Cardiac muscle cell (in vitro differentiated cells and primary cell): ENCODE results near the gene ADGRE3. TPM values are rescaled to one million over a fixed set of nuclear protein-coding genes. Genes with fewer than 3 reads are reported as not detected.
"Not testable (repeated sequence)": the region's sequence is repeated elsewhere in the genome, so short reads cannot be mapped to it uniquely, and the experiment has no call there.

Source experiments
- DNase-seq, 2 donors: peaks; one replicate each; pipeline versions ENCODE4 v3.0.0 to v3.0.0-alpha.2; 2010 to 2017; ENCODE audit warnings: low read depth in 1 of 2, low spot score in 1 of 2
- H3K27ac ChIP-seq: fragments of 200-600 bp; sonication (generic); 2 replicates; pipeline ENCODE4 v1.5.1; 2016
- H3K27me3 ChIP-seq: fragments of 200-600 bp; sonication (generic); 2 replicates; pipeline ENCODE4 v1.6.0; 2016; ENCODE audit warnings: control low read depth
- H3K36me3 ChIP-seq: fragments of 200-600 bp; sonication (generic); 2 replicates; pipeline ENCODE4 v1.5.1; 2016; ENCODE audit warnings: control low read depth
- H3K4me1 ChIP-seq: fragments of 200-600 bp; sonication (generic); 2 replicates; pipeline ENCODE4 v1.8.1; 2017; ENCODE audit warnings: low read depth, mild to moderate bottlenecking, mixed run types
- H3K4me3 ChIP-seq: fragments of 200-600 bp; sonication (generic); 2 replicates; pipeline ENCODE4 v1.5.1; 2016; ENCODE audit warnings: mild to moderate bottlenecking
- H3K9me3 ChIP-seq: fragments of 200-600 bp; sonication (generic); 2 replicates; pipeline ENCODE4 v1.5.1; 2017; ENCODE audit warnings: low read depth, mild to moderate bottlenecking, control low read depth
- polyA plus RNA-seq: library from polyadenylated mRNA; unstranded; fragments of >200 nt; fragmentation: Nextera tagmentation; extraction: Ambion mirVana; gene quantifications from 2 replicates; pipeline ENCODE4 v1.2.1, GENCODE V29; 2016
- total RNA-seq: library from RNA; depleted of rRNA; stranded (reverse); fragments of >200 nt; gene quantifications from 2 replicates; pipeline ENCODE4 v1.2.3, GENCODE V29; 2016
- TF ChIP-seq, protein P1 (sequence below): IDR thresholded peaks from 2 replicates; pipeline ENCODE4 v1.5.1; 2012; ENCODE audit warnings: low read depth, mild to moderate bottlenecking, low read length

Gene ADGRE3
- total and polyA plus RNA-seq, 2 experiments from 2014 or later: not detected

DNA sequence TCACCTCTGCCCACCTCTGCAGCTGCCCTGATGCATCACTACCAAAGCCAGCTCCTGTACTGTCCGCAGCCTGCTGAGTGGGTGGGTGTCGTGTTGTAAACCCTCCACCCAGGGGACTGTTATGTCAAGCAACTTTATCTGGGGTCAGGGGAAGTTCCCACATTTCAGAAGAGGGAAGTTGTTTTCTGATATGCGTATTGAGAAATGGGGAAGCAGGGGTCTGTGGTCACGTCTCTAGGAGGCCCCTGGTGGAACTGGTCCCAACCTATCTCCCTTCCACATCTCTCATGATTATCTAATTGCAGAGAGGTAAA, 60.6 kb downstream of the ADGRE3 start:
- no peak for DNase-seq
- H3K27me3 ChIP-seq: no peaks in the 10 kb centered on the region
- no peaks in the 10 kb centered on the region for H3K36me3 ChIP-seq
- H3K4me3 ChIP-seq: no peak overlapping the region
- TF ChIP-seq, protein P1, sequence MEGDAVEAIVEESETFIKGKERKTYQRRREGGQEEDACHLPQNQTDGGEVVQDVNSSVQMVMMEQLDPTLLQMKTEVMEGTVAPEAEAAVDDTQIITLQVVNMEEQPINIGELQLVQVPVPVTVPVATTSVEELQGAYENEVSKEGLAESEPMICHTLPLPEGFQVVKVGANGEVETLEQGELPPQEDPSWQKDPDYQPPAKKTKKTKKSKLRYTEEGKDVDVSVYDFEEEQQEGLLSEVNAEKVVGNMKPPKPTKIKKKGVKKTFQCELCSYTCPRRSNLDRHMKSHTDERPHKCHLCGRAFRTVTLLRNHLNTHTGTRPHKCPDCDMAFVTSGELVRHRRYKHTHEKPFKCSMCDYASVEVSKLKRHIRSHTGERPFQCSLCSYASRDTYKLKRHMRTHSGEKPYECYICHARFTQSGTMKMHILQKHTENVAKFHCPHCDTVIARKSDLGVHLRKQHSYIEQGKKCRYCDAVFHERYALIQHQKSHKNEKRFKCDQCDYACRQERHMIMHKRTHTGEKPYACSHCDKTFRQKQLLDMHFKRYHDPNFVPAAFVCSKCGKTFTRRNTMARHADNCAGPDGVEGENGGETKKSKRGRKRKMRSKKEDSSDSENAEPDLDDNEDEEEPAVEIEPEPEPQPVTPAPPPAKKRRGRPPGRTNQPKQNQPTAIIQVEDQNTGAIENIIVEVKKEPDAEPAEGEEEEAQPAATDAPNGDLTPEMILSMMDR: no peak
- no peaks in the 10 kb centered on the region for H3K4me1 ChIP-seq
- H3K9me3 ChIP-seq: no peaks in the 10 kb centered on the region
- H3K27ac ChIP-seq: no peak overlapping the region

DNA sequence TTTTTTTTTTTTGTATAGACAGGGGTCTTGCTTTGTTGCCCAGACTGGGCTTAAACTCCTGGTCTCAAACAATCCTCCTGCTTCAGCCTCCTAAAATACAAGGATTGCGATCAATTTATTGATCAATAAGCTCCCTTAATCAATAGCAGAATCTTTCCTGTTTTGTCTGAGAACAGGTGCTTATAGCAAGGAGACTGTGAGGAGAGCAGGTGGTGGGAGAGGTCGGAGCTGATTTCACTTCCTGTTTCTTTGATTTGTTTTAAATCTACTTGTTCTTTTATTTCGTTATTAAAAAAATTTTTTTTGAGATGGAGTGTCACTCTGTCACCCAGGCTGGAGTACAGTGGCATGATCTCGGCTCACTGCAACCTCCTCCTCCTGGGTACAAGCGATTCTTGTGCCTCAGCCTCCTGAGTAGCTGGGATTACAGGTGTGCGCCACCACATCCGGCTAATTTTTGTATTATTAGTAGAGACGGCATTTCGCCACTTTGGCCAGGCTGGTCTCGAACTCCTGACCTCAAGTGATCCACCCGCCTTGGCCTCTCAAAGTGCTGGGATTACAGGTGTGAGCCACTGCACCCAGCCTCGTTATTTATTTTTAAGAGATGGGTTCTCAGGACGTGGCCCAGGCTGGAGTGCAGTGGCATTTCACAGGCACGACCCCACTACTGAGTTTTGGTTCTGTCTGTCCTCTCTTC, 61.1 kb downstream of the ADGRE3 start:
- not testable (repeated sequence) for H3K36me3 ChIP-seq, DNase-seq, H3K27ac ChIP-seq, H3K4me1 ChIP-seq, H3K27me3 ChIP-seq, H3K9me3 ChIP-seq, H3K4me3 ChIP-seq

DNA sequence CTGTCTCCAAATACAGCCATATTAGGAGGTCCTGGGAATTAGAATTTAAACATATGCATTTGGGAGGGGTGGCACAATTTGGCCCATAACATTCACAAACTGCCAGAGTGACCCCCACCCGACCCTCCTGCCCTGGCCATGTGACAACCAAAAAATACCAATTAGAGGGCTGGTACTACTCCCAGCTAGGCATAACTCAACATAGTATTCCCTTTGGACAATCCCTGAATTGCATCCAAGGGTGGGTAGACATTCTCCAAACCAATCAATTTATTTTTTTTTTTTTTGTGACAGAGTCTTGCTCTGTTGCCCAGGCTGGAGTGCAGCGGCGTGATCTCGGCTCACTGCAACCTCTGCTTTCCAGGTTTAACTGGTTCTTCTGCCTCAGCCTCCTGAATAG, 62.0 kb downstream of the ADGRE3 start:
- Histone ChIP-seq H3K36me3 (no peaks in the 10 kb centered on the region), H3K4me1 (no peaks in the 10 kb centered on the region), H3K27me3 (no peaks in the 10 kb centered on the region), H3K9me3 (no peaks in the 10 kb centered on the region), H3K4me3 (no peak overlapping the region), H3K27ac (no peak overlapping the region)
- no peak for DNase-seq
- TF ChIP-seq, protein P1: no peak

DNA sequence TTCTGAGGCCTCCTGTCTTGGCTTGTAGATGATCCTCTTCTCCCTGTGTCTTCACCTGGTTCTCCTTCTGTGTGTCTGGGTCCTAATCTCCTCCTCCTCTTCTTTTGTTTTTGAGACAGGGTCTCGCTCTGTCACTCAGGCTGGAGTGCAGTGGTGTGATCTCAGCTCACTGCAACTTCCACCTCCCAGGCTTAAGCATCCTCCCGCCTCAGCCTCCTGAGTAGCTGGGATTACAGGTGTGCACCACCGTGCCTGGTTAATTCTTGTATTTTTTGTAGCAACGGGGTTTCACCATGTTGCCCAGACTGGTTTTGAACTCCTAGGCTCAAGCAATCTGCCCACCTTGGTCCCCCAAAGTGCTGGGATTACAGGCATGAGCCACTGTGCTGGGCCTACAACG, 62.4 kb downstream of the ADGRE3 start:
- H3K4me1 ChIP-seq, H3K27ac ChIP-seq, H3K9me3 ChIP-seq, H3K27me3 ChIP-seq, H3K36me3 ChIP-seq, H3K4me3 ChIP-seq, DNase-seq: not testable (repeated sequence)

DNA sequence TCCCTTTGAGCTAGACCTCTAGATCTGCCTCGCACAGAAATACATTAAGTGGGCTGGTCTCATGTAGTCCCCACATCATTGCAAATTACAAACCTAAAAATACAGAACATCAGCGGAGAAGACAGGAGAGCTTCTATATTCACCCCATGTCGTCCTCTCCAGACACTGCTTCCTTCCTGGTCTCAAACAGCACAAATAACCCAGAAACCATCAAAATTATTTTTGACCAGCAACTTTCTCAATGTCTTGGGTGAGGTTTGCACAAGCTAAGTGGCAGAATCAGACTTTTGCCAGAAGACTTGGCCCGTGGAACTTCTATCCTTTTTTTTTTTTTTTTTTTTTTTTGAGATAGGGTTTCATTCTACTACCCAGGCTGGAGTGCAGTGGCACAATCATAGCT, 63.6 kb downstream of the ADGRE3 start:
- TF ChIP-seq, protein P1: no peak
- H3K4me1 ChIP-seq: no peaks in the 10 kb centered on the region
- H3K4me3 ChIP-seq: no peak overlapping the region
- no peaks in the 10 kb centered on the region for H3K9me3 ChIP-seq
- no peak overlapping the region for H3K27ac ChIP-seq
- no peaks in the 10 kb centered on the region for H3K27me3 ChIP-seq
- H3K36me3 ChIP-seq: no peaks in the 10 kb centered on the region
- DNase-seq: no peak

DNA sequence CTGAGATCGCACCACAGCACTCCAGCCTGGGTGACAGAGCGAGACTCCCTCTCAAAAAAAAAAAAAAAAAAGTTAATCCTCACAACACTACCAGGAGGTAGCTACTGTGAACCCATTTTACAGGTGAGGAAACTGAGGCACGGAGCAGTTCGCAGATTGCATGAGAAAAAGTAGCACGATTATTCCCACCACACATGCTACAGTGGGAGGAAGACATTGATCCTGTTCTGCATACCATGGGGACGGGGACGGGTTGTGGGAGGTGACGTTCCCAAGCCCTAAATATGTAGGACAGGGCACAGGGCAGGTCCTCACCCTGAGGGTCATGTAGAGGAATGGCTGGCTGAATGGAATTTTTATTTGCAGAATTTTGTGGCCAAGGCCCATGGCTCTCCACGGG, 68.0 kb downstream of the ADGRE3 start:
- TF ChIP-seq, protein P1: no peak
- no peak overlapping the region for H3K27ac ChIP-seq
- no peaks in the 10 kb centered on the region for H3K9me3 ChIP-seq
- no peaks in the 10 kb centered on the region for H3K36me3 ChIP-seq
- H3K27me3 ChIP-seq: no peaks in the 10 kb centered on the region
- no peak overlapping the region for H3K4me3 ChIP-seq
- no peaks in the 10 kb centered on the region for H3K4me1 ChIP-seq
- no peak for DNase-seq

DNA sequence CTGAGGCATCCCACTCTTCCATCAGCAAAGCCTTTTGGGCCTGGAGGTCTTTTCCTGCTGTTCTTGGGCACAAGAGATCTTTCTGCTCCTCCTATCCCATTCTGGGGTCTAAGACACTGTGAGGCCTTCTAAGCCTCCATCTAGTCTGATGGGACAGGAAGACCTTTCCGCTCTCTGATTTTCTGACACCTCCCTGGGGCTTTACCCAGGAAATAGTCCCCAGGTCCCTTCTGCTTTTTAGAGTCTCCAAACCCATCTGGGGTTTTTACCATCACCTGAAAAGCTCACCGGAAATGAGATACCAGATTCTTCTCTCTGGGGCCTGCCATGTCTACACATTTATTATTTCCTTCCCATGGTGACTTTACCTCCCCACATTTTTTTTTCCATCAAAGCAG, 70.7 kb downstream of the ADGRE3 start:
- Histone ChIP-seq H3K4me3 (no peak overlapping the region), H3K27me3 (no peaks in the 10 kb centered on the region), H3K4me1 (no peaks in the 10 kb centered on the region), H3K27ac (no peak overlapping the region), H3K36me3 (no peaks in the 10 kb centered on the region), H3K9me3 (no peaks in the 10 kb centered on the region)
- no peak for DNase-seq
- TF ChIP-seq, protein P1: no peak
